Peyer's patch (tissue), 4 donors: ENCODE results near the gene ACADSB.

ENCODE experiments used
- CTCF ChIP-seq, 6 experiments: fragments of 450-650 bp in 4 of 6; fragments of 200-600 bp in 2 of 6; sonication (generic) in 1 of 6; IDR thresholded peaks; one replicate each; pipeline ENCODE4 v1.5.1; 2017 to 2019; ENCODE audit warnings: antibody characterized with exemption in 6 of 6, mild to moderate bottlenecking in 3 of 6, moderate library complexity in 1 of 6
- POLR2A ChIP-seq, 2 donors: fragments of 450-650 bp; IDR thresholded peaks; one replicate each; pipeline ENCODE4 v1.5.1; 2017; ENCODE audit warnings: antibody characterized with exemption in 2 of 2, mild to moderate bottlenecking in 2 of 2, moderate library complexity in 2 of 2

- TF ChIP-seq CTCF (IDR thresholded peaks at IDR 0.05) (no peak), POLR2A (IDR thresholded peaks at IDR 0.05) (no peak)
These were observed 84.0 kb downstream of the ACADSB start for GRCh38 chr10:123092635-123093414.
